K562 (cell line): ENCODE data around the gene PLEKHF1. TPM values are rescaled to one million over a fixed set of nuclear protein-coding genes. Genes with fewer than 3 reads are reported as not detected.

Source experiments
- BCOR ChIP-seq: fragments of 450-650 bp; IDR thresholded peaks from 2 replicates; pipeline ENCODE4 v1.6.1; 2016
- CHD4 ChIP-seq: fragments of 200-600 bp; sonication (generic); IDR thresholded peaks from 3 replicates; pipeline ENCODE4 v1.6.1; 2012; ENCODE audit warnings: low read depth, mild to moderate bottlenecking, mixed read lengths, low read length, inconsistent platforms; ENCODE audit not compliant: insufficient read depth, insufficient replicate concordance, poor library complexity, severe bottlenecking
- CTBP1 ChIP-seq: fragments of 450-650 bp; IDR thresholded peaks from 2 replicates; pipeline ENCODE4 v1.6.1; 2016; ENCODE audit warnings: borderline replicate concordance
- E2F3 ChIP-seq: fragments of 250-450 bp; sonication (Bioruptor Pico); IDR thresholded peaks from 2 replicates; pipeline ENCODE4 v1.4.0; 2020; ENCODE audit warnings: mild to moderate bottlenecking
- ERF ChIP-seq: fragments of 450-650 bp; formaldehyde crosslinking; IDR thresholded peaks from 2 replicates; pipeline ENCODE4 v1.4.0; 2020; ENCODE audit warnings: mild to moderate bottlenecking, mixed read lengths
- ESRRA ChIP-seq: fragments of 450-650 bp; IDR thresholded peaks from 2 replicates; pipeline ENCODE4 v1.6.1; 2014; ENCODE audit warnings: low read depth, mild to moderate bottlenecking, moderate library complexity, borderline replicate concordance
- IRF1 ChIP-seq: sonication (generic); formaldehyde crosslinking; IDR thresholded peaks from 2 replicates; pipeline ENCODE4 v1.8.0; 2022; ENCODE audit warnings: missing genetic modification reagents, mild to moderate bottlenecking, borderline replicate concordance
- KHSRP ChIP-seq: fragments of 450-650 bp; IDR thresholded peaks from 2 replicates; pipeline ENCODE4 v1.6.1; 2017
- KLF13 ChIP-seq: fragments of 450-650 bp; IDR thresholded peaks from 2 replicates; pipeline ENCODE4 v1.6.1; 2016; ENCODE audit warnings: missing genetic modification characterization, low read depth, mild to moderate bottlenecking, missing compliant biosample characterization, moderate library complexity, borderline replicate concordance
- L3MBTL2 ChIP-seq: fragments of 450-650 bp; IDR thresholded peaks from 2 replicates; pipeline ENCODE4 v1.6.1; 2016; ENCODE audit warnings: mild to moderate bottlenecking, moderate library complexity
- MAFG ChIP-seq: fragments of 450-650 bp; conservative IDR thresholded peaks from 2 replicates; pipeline ENCODE4 v1.6.1; 2016; ENCODE audit warnings: missing genetic modification characterization, missing compliant biosample characterization
- MED1 ChIP-seq: sonication (generic); formaldehyde crosslinking; IDR thresholded peaks from 2 replicates; pipeline ENCODE4 v1.8.1; 2023; ENCODE audit warnings: missing genetic modification reagents, borderline replicate concordance
- NRF1 ChIP-seq, 2 experiments: fragments of 450-650 bp; IDR thresholded peaks in 1 of 2; conservative IDR thresholded peaks in 1 of 2; 2 replicates each; pipeline ENCODE4 v1.6.1; 2014; ENCODE audit warnings: mild to moderate bottlenecking in 2 of 2
- SIN3B ChIP-seq: fragments of 450-650 bp; IDR thresholded peaks from 2 replicates; pipeline ENCODE4 v1.6.1; 2017; ENCODE audit warnings: low read depth, mild to moderate bottlenecking, moderate library complexity
- TCF7L2 ChIP-seq: fragments of 150-350 bp; IDR thresholded peaks from 2 replicates; pipeline ENCODE4 v1.6.1; 2016; ENCODE audit warnings: low read depth, mild to moderate bottlenecking, low read length, moderate library complexity
- TFAM ChIP-seq: fragments of 250-450 bp; sonication (Bioruptor Pico); conservative IDR thresholded peaks from 2 replicates; pipeline ENCODE4 v1.5.0; 2021; ENCODE audit warnings: mild to moderate bottlenecking, moderate library complexity
- ZKSCAN8 ChIP-seq: fragments of 200-800 bp; sonication (Bioruptor generic); IDR thresholded peaks from 2 replicates; pipeline ENCODE4 v1.6.1; 2016; ENCODE audit warnings: missing genetic modification characterization, missing compliant biosample characterization
- ZNF23 ChIP-seq: fragments of 250-450 bp; sonication (Bioruptor Pico); IDR thresholded peaks from 2 replicates; pipeline ENCODE4 v1.4.0; 2020; ENCODE audit warnings: mild to moderate bottlenecking
- ZNF24 ChIP-seq: fragments of 450-650 bp; IDR thresholded peaks from 2 replicates; pipeline ENCODE4 v1.6.1; 2016
- ZNF311 ChIP-seq: fragments of 250-450 bp; sonication (Bioruptor Pico); IDR thresholded peaks from 2 replicates; pipeline ENCODE4 v1.4.0; 2020; ENCODE audit warnings: mild to moderate bottlenecking, moderate library complexity
- ZNF583 ChIP-seq: fragments of 250-450 bp; sonication (Bioruptor Pico); IDR thresholded peaks from 2 replicates; pipeline ENCODE4 v1.4.0; 2020
- ZSCAN32 ChIP-seq: fragments of 450-650 bp; formaldehyde crosslinking; IDR thresholded peaks from 2 replicates; pipeline ENCODE4 v1.4.0; 2020; ENCODE audit warnings: mild to moderate bottlenecking, moderate library complexity
- polyA plus RNA-seq, 8 experiments: library from polyadenylated mRNA; depleted of rRNA in 4 of 8; stranded (reverse) in 5 of 8; unstranded in 3 of 8; fragments of >200 nt; fragmentation: Nextera tagmentation in 2 of 8; fragmentation: Illumina TruSeq in 1 of 8; extraction: Ambion mirVana in 2 of 8; extraction: Trizol in 1 of 8; gene quantifications; 2 replicates each; pipeline versions ENCODE4 v1.2.1 to v1.2.3, GENCODE V29; 2011 to 2014; ENCODE audit warnings: inconsistent platforms in 1 of 8, missing spikeins in 1 of 8
- total RNA-seq, 7 experiments: library from RNA; depleted of rRNA in 6 of 7; stranded (reverse); fragments of >200 nt in 6 of 7; fragmentation: Illumina TruSeq in 2 of 7; extraction: Trizol in 2 of 7; gene quantifications; 2 replicates each; pipeline versions ENCODE4 v1.2.1 to v1.2.3, GENCODE V29; 2011 to 2021; ENCODE audit warnings: low replicate concordance in 1 of 7
- TF ChIP-seq, protein P1 (sequence below): fragments of 250-450 bp; sonication (Bioruptor Pico); IDR thresholded peaks from 2 replicates; pipeline ENCODE4 v1.5.0; 2021; ENCODE audit warnings: mild to moderate bottlenecking, borderline replicate concordance
- TF ChIP-seq, protein P2 (sequence below): fragments of 450-650 bp; IDR thresholded peaks from 2 replicates; pipeline ENCODE4 v1.6.1; 2014; ENCODE audit warnings: low read depth, mild to moderate bottlenecking, moderate library complexity, borderline replicate concordance

The PLEKHF1 gene
- total and polyA plus RNA-seq, 9 of the 15 experiments (the other 6 are each of a cell fraction or from before 2014, with no cell fraction given), result 0.07 to 13.4 (median 3.9) TPM; not detected in 1

- TF ChIP-seq, protein P1, sequence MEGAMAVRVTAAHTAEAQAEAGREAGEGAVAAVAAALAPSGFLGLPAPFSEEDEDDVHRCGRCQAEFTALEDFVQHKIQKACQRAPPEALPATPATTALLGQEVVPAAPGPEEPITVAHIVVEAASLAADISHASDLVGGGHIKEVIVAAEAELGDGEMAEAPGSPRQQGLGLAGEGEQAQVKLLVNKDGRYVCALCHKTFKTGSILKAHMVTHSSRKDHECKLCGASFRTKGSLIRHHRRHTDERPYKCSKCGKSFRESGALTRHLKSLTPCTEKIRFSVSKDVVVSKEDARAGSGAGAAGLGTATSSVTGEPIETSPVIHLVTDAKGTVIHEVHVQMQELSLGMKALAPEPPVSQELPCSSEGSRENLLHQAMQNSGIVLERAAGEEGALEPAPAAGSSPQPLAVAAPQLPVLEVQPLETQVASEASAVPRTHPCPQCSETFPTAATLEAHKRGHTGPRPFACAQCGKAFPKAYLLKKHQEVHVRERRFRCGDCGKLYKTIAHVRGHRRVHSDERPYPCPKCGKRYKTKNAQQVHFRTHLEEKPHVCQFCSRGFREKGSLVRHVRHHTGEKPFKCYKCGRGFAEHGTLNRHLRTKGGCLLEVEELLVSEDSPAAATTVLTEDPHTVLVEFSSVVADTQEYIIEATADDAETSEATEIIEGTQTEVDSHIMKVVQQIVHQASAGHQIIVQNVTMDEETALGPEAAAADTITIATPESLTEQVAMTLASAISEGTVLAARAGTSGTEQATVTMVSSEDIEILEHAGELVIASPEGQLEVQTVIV (CRISPR knock-in tag), result no peak
- TF ChIP-seq ZSCAN32 (CRISPR knock-in tag) (0 out of 2 replicates have a peak, but pooled peaks have one; percentile 47), NRF1 (conservative IDR thresholded peaks at IDR 0.05 in 1 of 2, IDR thresholded peaks at IDR 0.05 in 1 of 2) (peak; percentile 10 to 29; a peak in 2 of 4 replicates), ERF (CRISPR knock-in tag) (no peak), L3MBTL2 (peak; percentile 60), MAFG (tag) (peak; percentile 37), ZNF23 (CRISPR knock-in tag) (no peak), KHSRP (no peak), BCOR (no peak), KLF13 (0 out of 2 replicates have a peak, but pooled peaks have one; percentile 20), MED1 (no peak), ESRRA (peak; percentile 90), ZKSCAN8 (CRISPR knock-in tag) (no peak; the same call in 1 of the 2 replicates), ZNF583 (CRISPR knock-in tag) (no peak; the same call in 1 of the 2 replicates), TCF7L2 (no peak), IRF1 (no peak), ZNF24 (no peak), ZNF311 (CRISPR knock-in tag) (no peak), CTBP1 (peak; percentile 41; the same call in 1 of the 2 replicates), E2F3 (CRISPR knock-in tag) (no peak), CHD4 (no peak), SIN3B (no peak), TFAM (no peak)
- TF ChIP-seq, protein P2, sequence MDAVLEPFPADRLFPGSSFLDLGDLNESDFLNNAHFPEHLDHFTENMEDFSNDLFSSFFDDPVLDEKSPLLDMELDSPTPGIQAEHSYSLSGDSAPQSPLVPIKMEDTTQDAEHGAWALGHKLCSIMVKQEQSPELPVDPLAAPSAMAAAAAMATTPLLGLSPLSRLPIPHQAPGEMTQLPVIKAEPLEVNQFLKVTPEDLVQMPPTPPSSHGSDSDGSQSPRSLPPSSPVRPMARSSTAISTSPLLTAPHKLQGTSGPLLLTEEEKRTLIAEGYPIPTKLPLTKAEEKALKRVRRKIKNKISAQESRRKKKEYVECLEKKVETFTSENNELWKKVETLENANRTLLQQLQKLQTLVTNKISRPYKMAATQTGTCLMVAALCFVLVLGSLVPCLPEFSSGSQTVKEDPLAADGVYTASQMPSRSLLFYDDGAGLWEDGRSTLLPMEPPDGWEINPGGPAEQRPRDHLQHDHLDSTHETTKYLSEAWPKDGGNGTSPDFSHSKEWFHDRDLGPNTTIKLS, result no peak
Measured at GRCh38 chr19:29687244-29687896, 22.1 kb downstream of the PLEKHF1 start (continued).
